Jurkat, Clone E6-1 (cell line): Measurements from ENCODE around the gene RBM4B.
"Not testable (repeated sequence)": the region's sequence is repeated elsewhere in the genome, so short reads cannot be mapped to it uniquely, and the experiment has no call there.

Source experiments
- DNase-seq: peaks from one replicate; pipeline ENCODE4 v3.0.0-alpha.2; 2011; ENCODE audit warnings: low read depth, low spot score
- H3K4me3 ChIP-seq: 2 replicates; pipeline ENCODE4 v1.5.1; 2011; ENCODE audit warnings: mild to moderate bottlenecking, low read length, control low read depth, moderate library complexity

RBM4B gene

DNA sequence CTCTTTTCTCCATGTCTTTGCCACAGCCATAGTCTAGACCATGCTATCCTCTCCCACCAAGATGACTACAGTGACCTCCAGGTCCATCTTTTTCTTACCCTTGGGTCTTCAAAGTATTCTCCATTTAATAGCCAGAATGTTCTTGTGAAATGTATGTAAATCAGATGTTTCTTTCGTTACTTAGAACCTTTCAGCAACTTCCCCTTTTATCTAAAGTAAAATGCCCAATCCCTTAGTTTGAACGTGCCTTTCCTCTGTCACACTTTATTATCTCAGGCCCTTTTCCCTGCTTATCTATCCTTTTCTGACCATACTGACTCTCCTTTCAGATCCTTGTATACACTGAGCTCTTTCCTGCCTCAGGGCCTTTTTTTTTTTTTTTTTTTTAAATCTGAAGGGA lies 17.9 kb downstream of the RBM4B start:
- no peak for DNase-seq
- no peak overlapping the region for H3K4me3 ChIP-seq

DNA sequence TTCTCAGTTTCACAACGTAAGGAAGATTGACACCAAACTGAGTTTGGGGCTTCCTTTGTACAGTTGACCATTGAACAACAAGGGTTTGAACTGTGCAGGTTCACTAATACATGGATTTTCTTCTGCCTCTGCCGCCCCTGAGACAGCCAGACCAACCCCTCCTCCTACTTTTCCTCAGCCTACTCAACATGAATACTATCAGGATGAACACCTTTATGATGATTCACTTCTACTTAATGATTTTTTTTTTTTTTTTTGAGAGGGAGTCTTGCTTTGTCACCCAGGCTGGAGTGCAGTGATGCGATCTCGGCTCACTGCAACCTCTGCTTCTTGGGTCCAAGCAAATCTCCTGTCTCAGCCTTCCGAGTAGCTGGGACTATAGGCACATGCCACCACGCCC lies 24.6 kb downstream of the RBM4B start:
- no peak for DNase-seq
- no peak overlapping the region for H3K4me3 ChIP-seq

DNA sequence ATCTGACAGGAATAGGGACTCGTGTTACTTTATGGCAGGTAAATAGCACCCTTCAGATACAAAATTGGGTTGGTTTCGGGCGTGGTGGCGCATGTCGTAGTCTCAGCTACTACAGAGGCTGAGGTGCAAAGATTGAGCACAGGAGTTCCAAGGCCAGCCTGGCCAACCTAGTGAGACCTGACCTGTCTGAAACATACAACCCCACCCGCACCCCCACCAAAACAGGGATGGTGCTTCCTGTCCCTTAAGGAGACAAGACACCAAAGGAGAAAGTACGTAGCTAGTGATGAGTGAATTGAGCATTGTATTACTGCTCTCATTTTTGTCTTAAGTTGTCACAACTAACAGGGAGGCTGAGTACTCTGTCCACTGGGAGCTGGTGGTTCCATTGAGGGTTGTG lies 25.0 kb downstream of the RBM4B start:
- no peak overlapping the region for H3K4me3 ChIP-seq
- no peak for DNase-seq

DNA sequence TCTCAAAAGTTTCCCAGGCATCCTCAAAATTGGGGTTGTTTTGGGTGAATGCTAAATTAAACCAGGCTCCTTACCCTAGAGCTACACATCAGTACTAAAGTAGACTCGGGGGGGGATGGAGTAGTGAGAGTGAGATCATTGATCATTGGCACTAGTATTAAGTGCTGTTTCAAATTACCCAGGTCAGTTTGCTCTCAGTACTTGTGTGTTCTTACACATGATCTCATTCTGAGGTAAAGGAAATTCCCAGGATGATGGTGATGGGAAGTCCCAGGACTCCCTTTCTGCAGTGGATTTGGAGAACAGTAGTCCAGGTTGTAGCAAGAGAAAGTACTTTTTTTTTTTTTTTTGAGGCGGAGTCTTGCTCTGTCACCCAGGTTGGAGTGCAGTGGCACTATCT lies 26.7 kb downstream of the RBM4B start:
- no peak for DNase-seq
- H3K4me3 ChIP-seq: no peak overlapping the region

DNA sequence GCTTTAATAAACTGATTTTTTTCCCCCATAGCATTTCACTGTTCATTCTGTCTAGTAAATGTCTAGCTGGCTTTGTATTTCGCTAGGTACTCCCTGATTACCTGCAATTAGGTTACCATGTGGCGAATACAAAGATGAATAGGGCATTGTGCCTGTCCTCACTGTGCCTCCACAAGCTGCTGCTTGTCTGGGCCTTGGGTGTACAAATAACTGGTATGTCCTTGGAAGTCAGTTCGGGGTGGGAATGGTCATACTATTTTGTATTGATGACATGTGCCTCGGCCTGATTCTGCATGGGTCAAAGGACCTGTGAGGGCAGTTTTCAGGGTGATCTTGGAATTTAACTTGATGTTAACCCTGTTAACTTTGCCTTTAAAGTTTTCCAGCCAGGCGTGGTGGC lies 27.8 kb downstream of the RBM4B start:
- H3K4me3 ChIP-seq: no peak overlapping the region

DNA sequence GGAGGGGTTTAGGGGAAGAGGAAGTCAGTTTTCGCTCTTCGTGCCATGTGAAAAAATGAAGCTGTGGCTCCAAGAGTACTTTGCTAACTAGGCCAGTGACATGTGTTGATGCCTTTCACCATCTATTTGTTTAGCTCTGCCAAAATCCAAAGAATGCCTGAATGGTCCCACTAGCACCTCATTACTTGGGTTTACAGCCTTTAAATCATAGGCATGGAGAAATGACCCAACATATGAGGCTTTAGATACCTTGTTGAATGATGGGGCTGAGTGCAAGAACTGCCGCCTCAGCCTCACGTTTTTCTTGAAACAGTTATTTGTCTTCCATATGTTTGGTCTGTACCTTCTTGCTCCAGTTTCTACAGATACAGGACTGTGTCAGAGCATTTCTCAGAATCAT lies 30.9 kb downstream of the RBM4B start:
- no peak overlapping the region for H3K4me3 ChIP-seq
- DNase-seq: no peak

More for the DNA sequence above, 27.8 kb downstream of the RBM4B start:
- no peak for DNase-seq

DNA sequence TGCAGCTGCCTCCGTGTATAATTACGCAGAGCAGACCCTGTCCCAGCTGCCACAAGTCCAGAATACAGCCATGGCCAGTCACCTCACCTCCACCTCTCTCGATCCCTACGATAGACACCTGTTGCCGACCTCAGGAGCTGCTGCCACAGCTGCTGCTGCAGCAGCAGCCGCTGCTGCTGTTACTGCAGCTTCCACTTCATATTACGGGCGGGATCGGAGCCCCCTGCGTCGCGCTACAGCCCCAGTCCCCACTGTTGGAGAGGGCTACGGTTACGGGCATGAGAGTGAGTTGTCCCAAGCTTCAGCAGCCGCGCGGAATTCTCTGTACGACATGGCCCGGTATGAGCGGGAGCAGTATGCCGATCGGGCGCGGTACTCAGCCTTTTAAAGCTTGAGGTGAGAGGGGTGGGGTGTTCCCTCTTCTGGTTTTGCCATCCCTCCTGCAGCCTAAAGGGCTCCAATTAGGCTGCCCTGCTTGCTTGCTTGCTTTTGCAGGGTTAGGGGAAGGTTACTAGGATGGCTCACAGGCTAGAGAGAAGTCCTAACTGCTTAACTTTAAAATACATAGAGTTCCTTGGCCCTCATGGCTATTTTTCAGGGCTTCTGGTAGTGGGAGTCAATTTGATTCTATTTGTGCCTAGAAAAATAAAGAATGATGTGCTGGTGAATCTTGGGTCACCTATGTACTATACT lies 33.8 kb downstream of the RBM4B start:
- no peak for DNase-seq
- H3K4me3 ChIP-seq: no peak overlapping the region

DNA sequence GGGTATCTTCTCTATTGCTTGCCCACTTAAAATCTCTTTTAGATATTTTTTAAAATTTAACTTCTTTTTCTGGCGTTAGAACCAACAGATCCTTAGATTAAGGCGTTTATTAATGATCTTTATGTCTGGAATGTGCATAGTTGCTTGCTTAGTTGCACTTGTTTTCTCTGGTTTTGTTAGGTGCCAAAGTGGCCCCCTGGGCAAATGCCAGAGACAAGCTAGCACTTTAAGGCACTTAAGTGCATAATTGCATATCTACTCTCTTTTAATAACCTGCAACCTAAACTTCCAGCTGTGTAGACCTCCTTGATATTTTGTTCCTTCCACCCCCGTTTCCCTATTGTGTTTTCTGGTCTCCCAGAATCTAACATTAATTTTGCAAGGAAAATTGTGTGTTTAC lies 35.9 kb downstream of the RBM4B start:
- DNase-seq: no peak
- no peak overlapping the region for H3K4me3 ChIP-seq

DNA sequence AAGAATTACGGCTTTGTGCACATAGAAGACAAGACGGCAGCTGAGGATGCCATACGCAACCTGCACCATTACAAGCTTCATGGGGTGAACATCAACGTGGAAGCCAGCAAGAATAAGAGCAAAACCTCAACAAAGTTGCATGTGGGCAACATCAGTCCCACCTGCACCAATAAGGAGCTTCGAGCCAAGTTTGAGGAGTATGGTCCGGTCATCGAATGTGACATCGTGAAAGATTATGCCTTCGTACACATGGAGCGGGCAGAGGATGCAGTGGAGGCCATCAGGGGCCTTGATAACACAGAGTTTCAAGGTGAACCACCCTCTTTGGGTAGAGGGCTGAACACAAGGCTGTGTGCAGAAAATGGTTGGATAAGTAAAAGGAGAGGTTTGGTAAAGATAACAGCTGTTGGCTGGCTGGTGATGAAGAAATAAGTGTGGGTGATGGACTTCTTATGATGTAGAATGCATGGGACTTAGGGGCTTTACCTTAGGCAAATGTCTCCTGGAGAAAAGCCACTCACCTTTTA lies 37.8 kb downstream of the RBM4B start:
- not testable (repeated sequence) for DNase-seq
- H3K4me3 ChIP-seq: peak overlapping the region; percentile 89

DNA sequence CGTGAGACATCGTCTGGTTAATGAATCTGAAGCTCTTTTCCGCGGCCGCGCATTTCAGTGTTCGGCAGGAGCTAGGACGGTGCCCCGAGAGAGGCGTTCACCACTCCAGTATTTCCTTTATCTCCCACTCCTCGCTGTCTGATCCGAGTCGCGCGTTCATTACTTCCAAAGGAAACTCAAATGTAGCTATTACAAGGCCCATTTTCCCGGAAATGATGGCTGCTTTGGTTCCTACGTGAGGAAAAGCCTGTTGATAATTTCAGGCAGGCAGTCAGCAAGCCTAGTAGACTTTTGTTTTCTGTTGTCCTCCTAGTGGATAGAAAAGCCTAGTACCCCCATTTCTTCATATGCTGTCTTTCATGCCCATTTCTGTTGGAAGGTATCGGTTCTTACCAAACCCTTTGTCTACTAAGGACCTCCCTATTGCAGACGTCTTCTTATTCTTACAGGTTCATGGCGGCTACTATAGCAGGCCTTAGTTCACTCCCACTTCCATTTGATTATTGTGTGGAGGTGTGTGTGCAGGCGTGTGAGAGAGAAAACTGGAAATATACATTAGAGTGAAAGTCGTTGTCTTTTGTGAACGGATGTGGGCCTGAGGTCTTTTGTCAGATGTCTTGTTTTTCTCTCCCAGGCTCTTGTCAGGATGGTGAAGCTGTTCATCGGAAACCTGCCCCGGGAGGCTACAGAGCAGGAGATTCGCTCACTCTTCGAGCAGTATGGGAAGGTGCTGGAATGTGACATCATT lies 38.4 kb downstream of the RBM4B start:
- peak overlapping the region; percentile 89 for H3K4me3 ChIP-seq
- peak; percentile 41 for DNase-seq

DNA sequence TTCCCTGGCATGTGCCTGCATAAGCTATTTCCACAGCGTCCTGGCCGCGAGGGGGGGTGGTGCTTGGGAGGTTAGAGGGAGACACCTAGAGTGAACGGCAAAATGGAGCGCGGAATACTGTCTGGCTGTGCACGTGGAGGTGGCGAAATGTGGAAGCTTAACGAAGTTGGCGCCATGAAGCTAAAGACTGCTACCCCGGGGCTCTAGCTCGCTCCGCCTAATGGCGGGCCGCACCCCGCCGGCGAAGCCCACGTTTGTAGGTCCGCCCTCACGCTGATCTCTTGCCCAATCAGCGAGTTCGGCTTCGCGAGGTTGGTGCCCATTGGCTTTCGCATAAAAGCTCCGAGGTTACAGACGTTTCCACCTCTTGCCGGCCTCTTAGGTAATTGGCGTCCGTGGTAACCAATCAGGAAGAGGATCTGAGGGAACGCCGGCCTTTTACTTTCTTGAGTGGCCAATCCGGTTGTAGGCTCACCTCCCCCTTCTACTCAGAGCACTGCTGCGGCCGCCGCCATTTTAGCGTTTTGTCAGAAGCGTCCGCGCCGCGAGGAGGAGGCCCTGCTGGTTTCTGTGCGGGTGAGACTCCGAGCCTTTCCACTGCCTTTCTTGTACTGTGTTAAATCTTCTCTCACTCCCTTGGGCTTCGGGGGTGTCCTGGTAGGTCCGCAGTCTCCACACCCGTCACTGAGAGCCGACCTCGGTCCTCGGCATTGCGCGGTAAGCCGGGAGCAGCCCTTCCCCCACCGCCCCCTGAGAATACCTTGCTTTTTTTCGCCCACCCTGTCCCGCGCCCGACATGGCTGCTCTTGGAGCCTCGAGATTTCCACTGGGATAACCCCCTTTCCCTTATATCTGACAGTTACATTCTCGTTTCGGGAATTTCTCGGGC lies 39.3 kb downstream of the RBM4B start, which contains the start of gene RBM4:
TSS of gene RBM4 (plus strand) at position 527 of the 889 bp plus-strand sequence. CDS start 1,009 bp downstream, outside the sequence.
- H3K4me3 ChIP-seq: peak within 1 kb of the TSS; percentile 89
- peak; percentile 100 for DNase-seq

DNA sequence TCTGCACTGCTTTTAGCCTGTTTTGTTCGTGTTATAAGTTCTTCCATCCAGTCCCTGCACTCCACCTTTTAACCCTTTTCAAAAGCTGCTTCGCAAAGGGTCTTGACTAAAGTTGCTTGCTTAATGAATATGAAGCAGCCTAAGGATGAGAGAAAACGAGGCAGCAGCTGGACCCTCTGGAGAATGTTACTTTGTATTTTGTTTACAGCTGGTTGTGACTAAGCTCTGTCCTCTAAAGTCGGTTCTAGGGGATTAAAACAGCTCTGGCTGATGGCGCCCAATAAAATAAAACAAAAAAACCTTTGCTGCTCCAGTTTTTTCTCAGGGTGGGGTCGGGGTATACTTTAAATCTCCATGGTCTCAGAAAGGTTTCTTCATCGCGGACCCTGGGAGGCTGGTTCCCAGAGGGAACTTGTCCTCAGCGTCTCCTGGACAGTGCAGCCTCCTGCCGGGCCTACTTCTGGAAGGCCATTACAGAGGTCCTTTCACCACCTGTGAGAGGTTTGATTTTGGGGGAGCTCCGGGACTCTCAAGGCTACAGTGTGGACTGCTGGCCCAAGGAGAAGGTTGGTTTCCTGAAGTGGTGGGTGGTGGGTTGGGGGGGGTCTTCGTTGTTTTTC lies 40.0 kb downstream of the RBM4B start:
- H3K4me3 ChIP-seq: peak overlapping the region; percentile 53
- DNase-seq: no peak

DNA sequence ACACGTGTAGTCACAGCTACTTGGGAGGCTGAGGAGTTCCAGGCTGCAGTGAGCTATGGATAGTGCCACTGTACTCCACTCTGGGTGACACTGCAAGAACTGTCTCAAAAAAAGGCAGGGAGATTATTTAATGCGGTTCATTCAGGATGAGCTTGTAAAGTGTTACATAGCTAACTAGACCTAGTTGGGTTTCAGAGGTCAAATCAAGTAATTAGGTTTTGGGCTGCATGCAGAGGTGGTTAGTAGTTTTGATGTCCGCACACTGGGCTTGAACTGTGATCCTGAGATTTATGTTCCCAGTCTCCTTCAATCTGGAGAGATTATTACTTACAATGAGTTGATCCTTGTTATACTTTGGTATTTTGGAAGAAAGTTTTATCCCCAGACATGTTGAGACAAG lies 41.3 kb downstream of the RBM4B start:
- no peak for DNase-seq
- H3K4me3 ChIP-seq: no peak overlapping the region

DNA sequence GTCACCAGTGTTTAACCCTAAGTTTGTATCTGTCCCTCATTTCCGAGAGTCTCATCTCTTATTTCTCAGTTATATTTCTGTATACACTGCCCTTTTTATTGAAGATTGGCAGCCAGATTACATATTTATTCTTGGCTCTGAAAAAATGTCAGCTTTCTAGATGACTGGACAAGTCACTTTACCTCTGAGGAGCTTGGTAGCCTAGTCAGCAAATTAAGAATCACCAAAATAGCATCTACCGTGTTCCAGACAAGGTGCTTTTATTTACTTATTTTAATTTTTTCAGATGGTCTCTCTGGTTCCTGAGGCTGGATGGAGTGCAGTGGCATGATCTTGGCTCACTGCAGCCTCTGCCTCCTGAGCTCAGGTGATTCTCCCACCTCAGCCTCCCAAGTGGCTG lies 44.7 kb downstream of the RBM4B start:
- DNase-seq: no peak
- H3K4me3 ChIP-seq: no peak overlapping the region

DNA sequence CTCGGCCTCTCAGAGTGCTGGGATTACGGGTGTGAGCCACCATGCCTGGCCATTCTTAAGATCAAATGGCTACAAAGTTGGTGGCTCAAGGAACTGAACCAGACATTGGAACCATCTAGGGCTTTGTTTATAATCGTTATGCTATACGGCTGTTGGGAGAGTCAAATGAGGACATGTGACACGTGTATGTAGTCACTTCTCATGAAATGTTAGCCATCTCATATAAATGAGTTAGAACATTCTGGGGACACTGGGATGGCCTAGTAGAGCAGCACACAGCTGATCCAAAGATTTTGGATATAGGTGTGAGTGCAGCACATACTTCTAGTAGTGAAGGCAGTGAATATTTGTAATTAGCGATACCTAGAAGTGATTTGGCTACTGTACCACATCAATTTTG lies 45.8 kb downstream of the RBM4B start:
- DNase-seq: no peak
- H3K4me3 ChIP-seq: no peak overlapping the region

DNA sequence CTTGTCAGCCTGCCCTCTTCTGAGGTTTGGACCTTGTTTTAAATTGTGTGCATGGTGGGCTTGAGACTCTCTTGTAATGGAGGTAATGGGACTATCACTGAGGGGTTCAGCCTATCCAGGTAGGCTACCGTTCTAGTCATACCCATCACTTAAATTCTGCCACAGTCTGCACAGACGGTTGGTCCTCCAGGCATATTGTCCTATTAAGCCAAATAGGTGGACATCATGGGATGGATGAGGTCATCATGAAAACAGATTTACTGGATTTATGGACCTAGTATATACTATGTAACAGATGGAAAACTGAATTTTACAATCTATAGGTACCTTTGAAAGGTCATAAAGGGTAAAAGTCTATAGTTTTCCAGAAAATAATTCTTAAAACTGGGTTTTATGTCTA lies 48.3 kb downstream of the RBM4B start:
- no peak overlapping the region for H3K4me3 ChIP-seq
- DNase-seq: no peak

DNA sequence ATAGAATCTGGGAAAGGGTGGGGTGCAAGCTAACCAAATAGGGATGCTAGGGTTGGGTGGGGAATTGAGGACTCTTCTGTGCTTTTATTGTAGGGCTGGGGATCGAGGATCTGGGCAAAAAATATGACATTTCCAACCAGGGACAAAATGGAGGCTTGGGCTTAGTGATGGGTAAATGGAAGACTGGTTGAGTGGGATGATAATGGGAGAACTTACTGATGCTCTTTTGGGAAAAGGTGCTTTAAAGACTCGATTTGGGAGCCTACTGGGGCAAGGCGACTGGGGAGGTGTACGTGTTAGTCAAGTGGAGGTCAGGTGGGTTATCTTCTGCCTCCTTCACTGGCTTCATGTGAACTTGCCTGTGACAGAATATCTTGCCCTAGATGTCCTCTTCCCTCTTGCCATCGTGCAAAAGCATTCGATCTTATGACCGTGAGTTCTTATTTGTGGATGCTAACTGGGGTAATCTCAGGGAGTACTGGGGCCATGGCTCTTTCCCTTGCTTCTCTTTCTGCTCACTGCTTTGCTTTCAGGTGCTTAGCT lies 49.6 kb downstream of the RBM4B start:
- H3K4me3 ChIP-seq: no peak overlapping the region
- no peak for DNase-seq

DNA sequence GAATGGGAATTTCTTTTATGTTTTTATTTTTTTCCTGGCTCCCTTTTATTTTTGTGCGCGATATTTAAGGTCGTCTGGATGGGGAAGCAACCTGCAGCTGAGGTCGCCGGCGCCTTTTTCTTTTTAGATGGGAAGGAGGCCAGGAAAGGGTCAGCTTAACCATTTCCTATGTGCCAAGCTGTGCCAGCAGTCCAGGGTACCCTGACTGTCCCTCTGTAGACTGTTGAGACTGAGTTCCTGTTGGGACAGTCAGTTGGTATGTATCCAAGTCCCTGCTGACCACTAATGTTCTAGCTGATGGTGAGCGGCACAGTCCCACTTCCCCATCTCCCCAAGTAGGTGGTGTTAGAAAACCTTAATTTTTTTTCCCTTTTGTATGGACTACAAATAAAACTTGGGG lies 50.8 kb downstream of the RBM4B start:
- no peak for DNase-seq
- no peak overlapping the region for H3K4me3 ChIP-seq

DNA sequence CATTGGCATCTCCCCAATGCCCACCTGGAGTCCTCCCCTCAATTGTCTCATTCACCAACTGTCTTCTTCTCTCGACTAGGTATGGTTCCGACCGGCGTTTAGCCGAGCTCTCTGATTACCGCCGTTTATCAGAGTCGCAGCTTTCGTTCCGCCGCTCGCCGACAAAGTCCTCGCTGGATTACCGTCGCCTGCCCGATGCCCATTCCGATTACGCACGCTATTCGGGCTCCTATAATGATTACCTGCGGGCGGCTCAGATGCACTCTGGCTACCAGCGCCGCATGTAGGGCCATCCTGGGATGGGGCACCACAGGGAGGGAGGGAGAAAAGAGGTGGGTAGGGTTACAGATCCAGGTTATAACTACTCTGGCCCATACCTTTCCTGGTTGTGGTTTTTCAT lies 51.3 kb downstream of the RBM4B start:
- H3K4me3 ChIP-seq: no peak overlapping the region
- no peak for DNase-seq
